HUES48 (cell line): ENCODE data around the gene KIF18A.

Source experiments
- H3K27ac ChIP-seq: one replicate; pipeline ENCODE4 v1.7.0; 2013; ENCODE audit warnings: low read depth, low read length, inconsistent platforms
- H3K27me3 ChIP-seq: 2 replicates; pipeline ENCODE4 v1.6.1; 2013; ENCODE audit warnings: mild to moderate bottlenecking, low read length; ENCODE audit not compliant: control insufficient read depth, insufficient read depth
- H3K36me3 ChIP-seq: 2 replicates; pipeline ENCODE4 v1.6.1; 2013; ENCODE audit warnings: low read length; ENCODE audit not compliant: control insufficient read depth, insufficient read depth
- H3K4me1 ChIP-seq: 2 replicates; pipeline ENCODE4 v1.6.1; 2013; ENCODE audit warnings: mild to moderate bottlenecking, low read length; ENCODE audit not compliant: control insufficient read depth, insufficient read depth
- H3K4me3 ChIP-seq: 2 replicates; pipeline ENCODE4 v1.5.1; 2013; ENCODE audit warnings: mild to moderate bottlenecking, low read depth, low read length
- H3K9ac ChIP-seq: 2 replicates; pipeline ENCODE4 v1.6.1; 2013; ENCODE audit warnings: mild to moderate bottlenecking, low read depth, low read length, moderate library complexity
- H3K9me3 ChIP-seq: 2 replicates; pipeline ENCODE4 v1.6.1; 2013; ENCODE audit warnings: low read length; ENCODE audit not compliant: control insufficient read depth, insufficient read depth

The KIF18A gene

GRCh38 chr11:28107750-28108618 is at the start of gene KIF18A, which contains the start of gene METTL15:
TSS of gene KIF18A (minus strand) at chr11:28108156. CDS start at chr11:28097947, 10,209 bp downstream.
TSS of gene METTL15 (plus strand) at chr11:28108388. CDS start at chr11:28113335, 4,947 bp downstream.
- Histone ChIP-seq H3K9ac (peak within 1 kb of the TSS; percentile 80), H3K36me3 (peaks cover 4% of the 10 kb centered on the region; the same call in 1 of the 2 replicates), H3K4me1 (peaks cover 9% of the 10 kb centered on the region), H3K9me3 (no peaks in the 10 kb centered on the region), H3K27me3 (no peaks in the 10 kb centered on the region), H3K4me3 (peak within 1 kb of the TSS; percentile 93), H3K27ac (peak within 1 kb of the TSS; percentile 95)

GRCh38 chr11:28153586-28153985 is 45.6 kb upstream of the KIF18A start:
- Histone ChIP-seq H3K4me3 (no peak overlapping the region), H3K27me3 (no peaks in the 10 kb centered on the region), H3K4me1 (peaks cover 14% of the 10 kb centered on the region), H3K9me3 (no peaks in the 10 kb centered on the region), H3K9ac (no peak overlapping the region), H3K27ac (no peak overlapping the region), H3K36me3 (peaks cover 11% of the 10 kb centered on the region; the same call in 1 of the 2 replicates)

- no peaks in the 10 kb centered on the region for H3K9me3 ChIP-seq
Observed at GRCh38 chr11:28152743-28153142, 44.8 kb upstream of the KIF18A start.

GRCh38 chr11:28146123-28146751 is 38.3 kb upstream of the KIF18A start:
- no peaks in the 10 kb centered on the region for H3K27me3 ChIP-seq
- peaks cover under 1% of the 10 kb centered on the region; the same call in 1 of the 2 replicates for H3K9me3 ChIP-seq
- H3K4me1 ChIP-seq, result no peaks in the 10 kb centered on the region; the same call in 1 of the 2 replicates
- H3K27ac ChIP-seq, result peak overlapping the region; percentile 44
- H3K36me3 ChIP-seq, result no peaks in the 10 kb centered on the region
- H3K9ac ChIP-seq, result no peak overlapping the region
- H3K4me3 ChIP-seq, result no peak overlapping the region

More at GRCh38 chr11:28152743-28153142, 44.8 kb upstream of the KIF18A start:
- no peak overlapping the region for H3K4me3 ChIP-seq
- peaks cover 14% of the 10 kb centered on the region for H3K4me1 ChIP-seq
- H3K27me3 ChIP-seq, result no peaks in the 10 kb centered on the region
- H3K9ac ChIP-seq, result no peak overlapping the region
- no peak overlapping the region for H3K27ac ChIP-seq
- peaks cover 4% of the 10 kb centered on the region; the same call in 1 of the 2 replicates for H3K36me3 ChIP-seq

- Histone ChIP-seq H3K9ac (no peak overlapping the region), H3K9me3 (peaks cover 15% of the 10 kb centered on the region), H3K36me3 (no peaks in the 10 kb centered on the region), H3K4me3 (no peak overlapping the region), H3K27me3 (no peaks in the 10 kb centered on the region), H3K4me1 (no peaks in the 10 kb centered on the region; the same call in 1 of the 2 replicates), H3K27ac (no peak overlapping the region)
Observed at GRCh38 chr11:28144808-28145207, 36.9 kb upstream of the KIF18A start.

GRCh38 chr11:28142724-28143123 is 34.8 kb upstream of the KIF18A start:
- Histone ChIP-seq H3K27ac (no peak overlapping the region), H3K9ac (no peak overlapping the region), H3K36me3 (peaks cover 4% of the 10 kb centered on the region; the same call in 1 of the 2 replicates), H3K27me3 (no peaks in the 10 kb centered on the region), H3K9me3 (peaks cover 36% of the 10 kb centered on the region), H3K4me1 (no peaks in the 10 kb centered on the region; the same call in 1 of the 2 replicates), H3K4me3 (no peak overlapping the region)

- no peaks in the 10 kb centered on the region for H3K27me3 ChIP-seq
- peak overlapping the region; percentile 76 for H3K27ac ChIP-seq
- H3K9ac ChIP-seq, result no peak overlapping the region
- H3K9me3 ChIP-seq, result peaks cover 55% of the 10 kb centered on the region
- H3K4me1 ChIP-seq, result no peaks in the 10 kb centered on the region; the same call in 1 of the 2 replicates
- H3K36me3 ChIP-seq, result peaks cover 10% of the 10 kb centered on the region
- H3K4me3 ChIP-seq, result no peak overlapping the region
Observed at GRCh38 chr11:28140689-28141455, 32.9 kb upstream of the KIF18A start.

- Histone ChIP-seq H3K4me1 (no peaks in the 10 kb centered on the region), H3K9me3 (peaks cover 62% of the 10 kb centered on the region), H3K27me3 (no peaks in the 10 kb centered on the region), H3K4me3 (no peak overlapping the region), H3K27ac (peak overlapping the region; percentile 76), H3K36me3 (peaks cover 18% of the 10 kb centered on the region), H3K9ac (no peak overlapping the region)
Observed at GRCh38 chr11:28139841-28140415, 32.0 kb upstream of the KIF18A start.

GRCh38 chr11:28137832-28138231 is 29.9 kb upstream of the KIF18A start:
- Histone ChIP-seq H3K4me3 (no peak overlapping the region), H3K36me3 (peaks cover 35% of the 10 kb centered on the region), H3K27ac (no peak overlapping the region), H3K9ac (no peak overlapping the region), H3K27me3 (no peaks in the 10 kb centered on the region), H3K9me3 (peaks cover 81% of the 10 kb centered on the region), H3K4me1 (no peaks in the 10 kb centered on the region)

- Histone ChIP-seq H3K27me3 (no peaks in the 10 kb centered on the region), H3K4me3 (no peak overlapping the region), H3K27ac (no peak overlapping the region), H3K9ac (no peak overlapping the region), H3K4me1 (peaks cover 1% of the 10 kb centered on the region; the same call in 1 of the 2 replicates), H3K36me3 (peaks cover 35% of the 10 kb centered on the region), H3K9me3 (peaks cover 81% of the 10 kb centered on the region)
Observed at GRCh38 chr11:28137366-28137765, 29.4 kb upstream of the KIF18A start.
